GM21737 (cell line): ENCODE results near the gene WT1.
"Not testable (repeated sequence)": the region's sequence is repeated elsewhere in the genome, so short reads cannot be mapped to it uniquely, and the experiment has no call there.

Source experiments
- ATAC-seq: cut with Tn5 transposase; IDR thresholded peaks from one replicate; pipeline ENCODE4 v1.9.1; 2021; ENCODE audit warnings: mild to moderate bottlenecking, moderate library complexity; ENCODE audit not compliant: unreplicated experiment

The WT1 gene

GRCh38 chr11:32435511-32435941 lies at the start of gene WT1:
WT1 (minus strand) TSS chr11:32435539.
- ATAC-seq, result no peak

GRCh38 chr11:32479291-32479690 lies 44.0 kb upstream of the WT1 start:
- ATAC-seq, result no peak

GRCh38 chr11:32478277-32478731 lies 43.0 kb upstream of the WT1 start:
- ATAC-seq, result no peak

GRCh38 chr11:32473282-32473909 lies 38.1 kb upstream of the WT1 start:
- no peak for ATAC-seq

DNA sequence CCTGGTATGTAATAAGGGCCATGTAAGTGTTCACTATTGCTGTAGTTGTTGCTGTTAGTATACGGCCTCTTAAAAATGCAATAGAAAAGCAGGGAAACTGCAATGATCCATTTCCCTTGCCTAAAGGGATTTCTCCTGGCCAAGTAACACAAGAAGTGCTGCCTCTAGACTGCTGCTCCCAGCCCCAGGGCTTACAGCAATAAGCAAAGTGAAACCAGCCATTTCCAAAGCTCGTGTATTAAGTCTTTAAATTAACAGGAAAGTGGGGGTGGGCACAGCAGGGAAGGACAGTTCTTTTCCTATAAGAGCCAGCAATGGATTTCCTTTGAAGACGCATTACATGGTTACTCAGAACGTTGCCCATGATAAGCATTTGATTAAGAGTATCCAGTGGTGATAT lies 36.9 kb upstream of the WT1 start:
- no peak for ATAC-seq

- not testable (repeated sequence) for ATAC-seq
These were observed 36.2 kb upstream of the WT1 start for GRCh38 chr11:32471544-32471943.

DNA sequence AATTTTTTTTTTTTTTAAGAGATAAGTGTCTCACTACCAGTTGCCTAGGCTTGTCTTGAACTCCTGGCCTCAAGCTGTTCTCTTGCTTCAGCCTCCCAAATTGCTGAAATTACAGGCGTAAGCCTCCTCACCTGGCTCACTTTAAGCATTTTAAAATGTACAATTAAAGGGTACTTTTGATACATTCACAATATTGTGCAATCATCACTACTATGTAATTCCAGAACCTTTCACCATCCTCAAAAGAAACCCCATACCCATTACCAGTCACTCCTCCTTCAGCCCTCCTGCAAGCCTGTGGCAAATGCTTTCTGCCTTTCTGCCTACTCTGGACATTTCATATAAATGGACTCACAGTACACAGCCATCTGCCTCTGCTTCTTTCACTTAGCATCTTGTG lies 34.5 kb upstream of the WT1 start:
- ATAC-seq, result no peak

- no peak for ATAC-seq
These were observed 31.1 kb upstream of the WT1 start for GRCh38 chr11:32466279-32466915.

- ATAC-seq, result no peak
These were observed 28.7 kb upstream of the WT1 start for GRCh38 chr11:32464078-32464477.

DNA sequence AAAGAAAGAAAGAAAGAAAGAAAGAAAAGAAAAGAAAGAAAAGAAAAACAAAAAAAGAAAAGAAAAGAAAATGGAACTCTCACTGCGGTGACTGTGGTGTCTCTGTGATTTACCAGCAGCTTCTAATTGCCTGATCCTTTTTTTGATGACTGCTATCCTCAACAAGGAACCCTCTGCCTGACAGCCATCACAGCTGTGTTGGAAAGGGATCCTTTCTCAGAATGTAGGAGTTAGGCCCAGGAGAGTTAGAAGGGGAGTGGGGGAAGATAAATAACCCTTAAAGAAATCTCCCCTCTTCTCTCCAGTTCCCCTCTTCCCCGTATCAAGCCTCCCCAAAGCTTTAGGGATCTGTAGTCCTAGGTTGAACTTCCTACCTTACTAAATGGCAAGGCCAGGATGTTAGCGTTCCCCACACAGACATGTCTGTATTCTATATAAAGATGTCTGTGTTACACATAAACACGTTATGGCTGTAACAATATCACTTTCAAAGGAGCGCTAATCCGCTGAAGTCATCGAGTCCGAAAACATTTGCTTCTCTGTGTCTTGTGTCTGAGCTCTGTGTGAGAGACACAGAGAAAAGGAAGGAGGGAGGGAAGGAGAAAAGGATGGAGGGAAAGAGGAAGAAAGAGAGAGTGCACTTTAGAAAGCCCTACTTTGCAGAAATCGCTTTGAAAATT lies 26.8 kb upstream of the WT1 start:
- no peak for ATAC-seq

GRCh38 chr11:32456864-32457263 lies 21.5 kb upstream of the WT1 start:
- ATAC-seq, result no peak

GRCh38 chr11:32454993-32455392 lies 19.7 kb upstream of the WT1 start:
- ATAC-seq, result no peak

DNA sequence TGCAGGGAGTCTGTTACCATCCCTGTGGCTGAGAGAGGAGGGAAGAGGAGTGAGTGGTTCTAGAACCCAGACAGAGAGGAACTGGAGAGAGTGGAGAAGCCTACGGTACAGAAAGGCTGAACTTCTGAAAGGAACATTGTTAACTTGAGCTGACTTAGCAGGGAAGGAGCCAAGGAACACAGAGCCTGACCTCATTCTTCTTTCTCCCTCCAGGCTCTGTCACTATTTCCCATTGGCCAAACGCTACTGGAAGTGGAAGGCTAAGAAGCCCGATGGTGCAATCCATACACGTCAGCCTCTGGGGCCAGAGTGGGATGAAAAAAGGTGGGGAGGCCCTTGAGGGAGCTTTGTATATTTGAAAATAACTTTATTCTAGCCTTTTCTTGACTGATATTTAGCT lies 16.5 kb upstream of the WT1 start:
- no peak for ATAC-seq

- no peak for ATAC-seq
These were observed 15.0 kb upstream of the WT1 start for GRCh38 chr11:32450372-32450771.

- no peak for ATAC-seq
These were observed 12.9 kb upstream of the WT1 start for GRCh38 chr11:32448232-32448631.

DNA sequence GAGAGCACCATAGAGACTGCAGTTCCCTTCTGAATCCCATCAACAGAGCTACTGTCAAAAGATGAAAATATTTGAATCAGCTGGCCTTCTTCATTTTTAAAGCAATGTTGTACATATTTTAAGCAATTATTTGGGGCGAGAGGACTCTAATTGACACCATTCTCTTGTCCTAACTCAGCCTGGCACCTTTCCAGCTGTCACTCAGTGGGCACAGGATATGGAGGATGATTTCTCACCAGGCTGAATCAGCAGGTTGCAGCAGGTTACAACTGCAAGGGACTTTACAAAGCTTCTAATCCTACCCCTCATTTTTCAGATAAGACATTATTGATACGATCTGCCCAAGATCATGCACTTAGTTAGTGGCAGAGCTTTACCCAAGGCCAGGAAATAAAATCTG lies 11.9 kb upstream of the WT1 start:
- ATAC-seq, result no peak

DNA sequence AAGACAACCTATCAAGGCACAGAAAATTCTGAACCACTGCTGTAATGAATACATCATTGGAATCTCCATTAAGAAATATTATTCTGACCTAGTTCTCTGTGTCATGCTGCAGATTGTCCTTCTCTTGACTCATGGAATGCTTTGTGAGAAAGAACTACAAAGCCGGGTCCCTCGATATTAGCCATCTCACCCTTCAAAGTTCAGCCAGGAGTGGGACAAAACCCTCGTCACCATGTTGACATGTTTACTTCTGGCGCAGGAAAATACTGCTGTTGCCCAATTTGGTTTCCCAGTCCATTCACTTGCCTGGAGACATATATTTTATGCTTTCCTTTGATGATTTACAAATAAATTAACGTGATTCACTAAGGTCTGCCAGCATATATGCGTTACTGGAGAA lies 10.9 kb upstream of the WT1 start:
- ATAC-seq, result no peak

DNA sequence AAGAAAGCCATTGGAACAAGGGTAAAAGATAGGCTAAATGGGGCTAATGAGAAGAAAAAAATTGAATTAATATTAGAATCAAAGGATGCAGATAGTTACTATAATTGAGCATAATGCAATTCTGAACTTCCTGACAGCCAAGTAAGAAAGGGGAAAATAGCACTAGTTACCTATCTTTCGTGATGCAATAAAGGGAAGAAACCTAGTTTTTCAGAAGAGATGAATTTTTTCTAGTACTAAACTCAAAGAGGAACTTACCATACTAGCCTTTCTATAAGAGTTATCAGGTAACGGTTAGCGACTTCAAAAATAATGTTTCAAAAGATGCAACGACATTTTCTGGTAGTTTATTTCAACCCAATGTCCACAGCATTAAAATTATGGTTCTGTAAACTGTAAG lies 8.8 kb upstream of the WT1 start:
- ATAC-seq, result no peak

DNA sequence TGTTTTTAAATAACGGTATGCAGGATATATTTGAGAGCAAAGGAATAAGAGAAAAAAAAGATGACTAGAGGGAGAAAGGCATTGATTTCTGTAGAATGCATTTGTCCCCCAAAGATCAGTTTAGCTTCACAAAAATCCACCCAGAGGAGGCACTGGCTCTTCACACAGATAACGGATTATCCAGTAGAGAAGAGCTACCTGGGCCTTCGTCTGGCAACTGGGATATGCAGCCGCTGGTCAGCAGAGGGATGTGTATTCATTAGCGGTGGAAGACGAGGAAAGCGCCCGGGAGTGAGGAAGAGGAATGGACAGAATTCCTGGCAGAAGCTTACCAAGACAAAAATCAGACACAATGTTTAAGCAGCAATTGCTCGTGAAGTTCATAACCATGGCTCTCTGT lies 5.6 kb upstream of the WT1 start:
- no peak for ATAC-seq

GRCh38 chr11:32440312-32440908 lies 5.1 kb upstream of the WT1 start:
- ATAC-seq, result no peak

DNA sequence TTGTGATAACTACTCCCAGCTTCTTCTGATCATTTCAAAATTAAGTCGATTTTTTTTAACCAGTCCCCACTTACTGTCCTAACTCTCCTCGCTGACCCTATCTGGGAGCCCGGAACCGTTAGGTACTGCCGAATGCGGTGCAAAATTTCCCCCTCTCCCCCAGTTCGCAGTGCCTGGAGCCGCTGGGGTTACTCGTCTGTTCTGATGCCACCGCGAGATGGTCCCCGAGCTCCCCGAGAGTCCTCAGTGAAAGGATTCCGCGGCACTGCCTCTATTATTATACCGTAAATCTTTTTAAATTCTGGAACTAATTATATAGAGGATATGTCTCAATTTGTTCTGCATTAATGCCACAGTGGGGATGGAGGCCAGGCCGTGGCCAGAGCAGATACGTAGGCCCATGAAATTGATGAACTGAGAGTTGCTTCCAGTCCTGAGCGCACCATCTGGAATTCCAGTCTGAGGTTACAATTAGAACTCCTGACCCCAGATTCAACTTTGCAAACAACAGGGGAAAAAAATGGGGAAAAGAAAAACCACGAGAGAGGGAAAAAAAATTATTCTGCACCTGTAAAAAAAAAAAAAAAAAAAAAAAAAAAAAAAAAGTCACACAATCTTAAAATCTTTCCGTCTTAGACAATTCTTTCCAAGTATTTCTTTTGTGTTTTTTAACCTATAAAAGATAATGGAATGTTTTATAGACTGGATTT lies 4.3 kb upstream of the WT1 start:
- no peak for ATAC-seq
